Fibroblast of villous mesenchyme (primary cell): Measurements from ENCODE around the gene SLF2. TPM values are rescaled to one million over a fixed set of nuclear protein-coding genes. Genes with fewer than 3 reads are reported as not detected.
"Not testable (repeated sequence)": the region's sequence is repeated elsewhere in the genome, so short reads cannot be mapped to it uniquely, and the experiment has no call there.

Experiments used
- DNase-seq: peaks from one replicate; pipeline ENCODE4 v3.0.0-alpha.2; 2010; ENCODE audit warnings: low read depth
- H3K4me3 ChIP-seq: 2 replicates; pipeline ENCODE4 v1.5.1; 2011; ENCODE audit warnings: low read depth, mild to moderate bottlenecking, low read length
- total RNA-seq: library from RNA; depleted of rRNA; stranded (reverse); fragments of >200 nt; gene quantifications from 2 replicates; pipeline ENCODE4 v1.2.3, GENCODE V29; 2012
- TF ChIP-seq, protein P1 (sequence below): IDR thresholded peaks from 2 replicates; pipeline ENCODE4 v1.5.1; 2012; ENCODE audit warnings: low read depth, mild to moderate bottlenecking, low read length; ENCODE audit not compliant: insufficient read depth

SLF2 gene
- total RNA-seq, 1 donor: 55.7 TPM

DNA sequence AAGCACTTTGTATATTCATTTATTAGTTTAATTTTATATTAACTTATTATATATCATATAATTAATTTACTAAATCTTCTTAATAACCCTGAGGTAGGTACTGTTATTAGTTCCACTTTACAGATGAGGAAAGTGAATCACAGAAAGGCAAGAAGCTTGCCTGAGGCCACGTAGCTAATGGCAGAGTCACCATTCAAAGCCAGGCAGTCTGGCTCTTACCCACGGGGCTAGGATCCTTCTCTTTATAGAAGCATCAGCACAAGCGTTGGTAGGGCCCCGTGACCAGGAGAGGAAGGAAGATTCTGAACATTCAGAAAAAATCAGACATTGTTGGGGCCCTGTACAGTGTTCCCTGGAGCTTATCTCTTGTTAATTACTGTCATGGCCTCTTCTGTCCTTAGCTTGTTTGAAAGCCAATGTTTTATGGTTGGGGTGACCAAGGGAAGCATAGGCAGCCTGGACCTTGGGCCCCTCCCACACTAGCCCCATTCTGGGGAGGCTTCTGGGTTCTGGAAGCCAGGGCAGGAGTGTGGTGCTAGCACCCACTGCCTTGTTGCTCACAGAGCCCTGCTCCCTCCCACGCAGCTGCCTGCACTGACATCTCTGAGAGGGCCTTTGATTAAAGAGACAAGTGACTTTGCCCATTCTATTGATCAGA, 31.1 kb upstream of the SLF2 start:
- TF ChIP-seq, protein P1, sequence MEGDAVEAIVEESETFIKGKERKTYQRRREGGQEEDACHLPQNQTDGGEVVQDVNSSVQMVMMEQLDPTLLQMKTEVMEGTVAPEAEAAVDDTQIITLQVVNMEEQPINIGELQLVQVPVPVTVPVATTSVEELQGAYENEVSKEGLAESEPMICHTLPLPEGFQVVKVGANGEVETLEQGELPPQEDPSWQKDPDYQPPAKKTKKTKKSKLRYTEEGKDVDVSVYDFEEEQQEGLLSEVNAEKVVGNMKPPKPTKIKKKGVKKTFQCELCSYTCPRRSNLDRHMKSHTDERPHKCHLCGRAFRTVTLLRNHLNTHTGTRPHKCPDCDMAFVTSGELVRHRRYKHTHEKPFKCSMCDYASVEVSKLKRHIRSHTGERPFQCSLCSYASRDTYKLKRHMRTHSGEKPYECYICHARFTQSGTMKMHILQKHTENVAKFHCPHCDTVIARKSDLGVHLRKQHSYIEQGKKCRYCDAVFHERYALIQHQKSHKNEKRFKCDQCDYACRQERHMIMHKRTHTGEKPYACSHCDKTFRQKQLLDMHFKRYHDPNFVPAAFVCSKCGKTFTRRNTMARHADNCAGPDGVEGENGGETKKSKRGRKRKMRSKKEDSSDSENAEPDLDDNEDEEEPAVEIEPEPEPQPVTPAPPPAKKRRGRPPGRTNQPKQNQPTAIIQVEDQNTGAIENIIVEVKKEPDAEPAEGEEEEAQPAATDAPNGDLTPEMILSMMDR: no peak
- no peak for DNase-seq
- H3K4me3 ChIP-seq: no peak overlapping the region

DNA sequence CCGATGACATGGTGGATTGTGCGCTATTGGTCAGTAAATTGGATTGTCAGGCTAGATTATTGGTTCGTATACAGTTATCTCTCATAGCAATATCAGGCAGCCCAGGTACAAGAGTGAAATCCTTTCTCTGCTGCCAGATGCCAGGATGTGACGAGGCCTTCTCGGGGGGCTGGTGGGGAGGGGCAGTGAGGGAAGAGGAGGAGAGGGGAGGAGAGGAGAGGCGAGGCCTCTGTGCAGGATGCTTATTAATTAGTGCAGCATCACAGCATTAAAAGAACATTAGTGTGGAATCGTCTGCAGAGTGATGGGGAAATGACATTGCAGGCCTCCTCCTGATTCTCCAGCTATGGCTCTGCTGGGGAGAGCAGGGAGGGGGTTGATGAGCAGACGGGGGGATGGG, 30.5 kb upstream of the SLF2 start:
- no peak overlapping the region for H3K4me3 ChIP-seq
- TF ChIP-seq, protein P1: no peak
- DNase-seq: no peak

DNA sequence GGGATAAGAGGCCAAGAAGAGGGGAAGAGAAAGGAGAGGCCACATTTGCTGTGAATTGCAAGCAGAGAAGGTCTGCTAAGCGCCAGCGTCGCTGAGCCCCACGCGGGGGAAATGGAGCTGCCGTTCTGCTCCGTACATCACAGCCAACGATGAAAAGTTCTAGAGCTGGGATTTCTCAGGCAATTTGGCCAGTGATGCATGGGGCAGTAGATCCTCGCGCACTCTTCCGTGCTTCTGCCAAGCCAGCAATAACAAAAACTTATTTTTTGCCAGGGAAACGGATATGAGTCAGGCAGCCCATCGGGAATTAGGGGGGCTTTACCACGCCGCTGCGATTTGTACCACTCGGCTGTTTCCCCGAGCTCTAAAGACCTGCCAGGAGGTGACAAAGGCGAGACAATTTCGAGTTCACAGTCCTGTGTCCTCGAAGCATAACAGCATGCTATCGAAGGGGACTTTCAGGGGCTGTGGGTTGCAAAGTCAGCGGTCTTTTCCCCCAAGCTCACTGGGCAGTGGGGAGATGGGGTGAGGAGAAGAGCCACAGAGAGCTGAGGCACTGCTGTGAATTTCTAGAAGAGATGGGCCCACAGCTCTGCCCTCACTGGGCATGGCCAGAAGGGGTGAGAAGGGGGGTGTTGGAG, 30.0 kb upstream of the SLF2 start:
- TF ChIP-seq, protein P1: no peak
- no peak overlapping the region for H3K4me3 ChIP-seq
- DNase-seq: peak; percentile 40

DNA sequence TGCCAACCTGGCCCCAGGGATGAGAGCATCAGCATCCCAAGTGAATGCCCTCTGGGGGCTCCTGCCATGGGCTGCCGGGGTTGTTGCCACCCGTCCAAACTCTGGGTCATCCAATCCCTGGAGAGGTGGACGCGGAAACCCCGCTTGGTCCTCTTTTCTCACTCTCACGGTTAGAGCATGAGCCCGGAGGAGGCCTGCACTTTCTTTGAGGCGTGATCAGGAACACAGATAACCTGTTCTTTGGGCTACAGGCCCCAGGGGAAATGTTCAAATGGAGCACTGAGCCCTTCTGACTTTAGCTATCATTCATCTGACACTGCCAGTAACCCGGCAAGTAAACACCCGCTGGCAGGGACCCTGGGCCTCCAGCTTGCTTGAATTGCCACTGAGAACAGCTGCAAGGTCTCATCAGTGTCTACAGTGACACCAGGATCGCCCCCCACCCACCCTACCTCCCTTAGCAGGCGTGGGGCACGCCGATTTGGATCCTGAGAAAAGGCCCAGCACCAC, 29.4 kb upstream of the SLF2 start:
- TF ChIP-seq, protein P1: no peak
- no peak overlapping the region for H3K4me3 ChIP-seq
- no peak for DNase-seq

DNA sequence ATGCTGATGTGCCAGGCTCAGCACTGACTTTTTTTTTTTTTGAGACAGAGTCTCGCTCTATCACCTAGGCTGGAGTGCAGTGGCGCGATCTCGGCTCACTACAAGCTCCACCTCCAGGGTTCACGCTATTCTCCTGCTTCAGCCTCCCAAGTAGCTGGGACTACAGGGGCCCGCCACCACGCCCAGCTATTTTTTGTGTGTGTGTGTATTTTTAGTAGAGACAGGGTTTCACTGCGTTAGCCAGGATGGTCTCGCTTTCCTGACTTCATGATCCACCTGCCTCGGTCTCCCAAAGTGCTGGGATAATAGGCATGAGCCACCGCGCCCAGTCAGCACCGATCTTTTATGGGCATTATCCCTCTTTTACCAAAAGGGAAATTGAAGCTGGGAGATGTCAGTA, 27.2 kb upstream of the SLF2 start:
- DNase-seq, H3K4me3 ChIP-seq: not testable (repeated sequence)

DNA sequence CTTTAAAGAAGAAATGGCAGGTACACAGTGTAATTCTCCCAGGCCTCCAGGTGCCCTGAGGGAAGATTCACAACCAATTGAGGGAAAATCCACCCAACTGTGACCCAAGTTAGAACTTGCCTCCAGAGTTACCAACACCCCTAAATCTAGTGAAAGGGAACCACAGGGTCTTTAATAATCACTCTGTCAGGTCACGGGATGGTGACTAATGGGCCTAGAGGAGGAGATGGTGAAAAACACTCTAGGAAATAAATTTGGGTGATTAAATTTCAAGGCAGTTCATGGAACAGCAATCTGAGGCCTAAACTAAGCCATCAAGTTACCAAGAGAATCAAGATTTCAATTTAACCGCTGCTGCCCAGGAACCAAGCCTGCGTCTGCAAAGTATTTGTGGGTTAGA, 26.7 kb upstream of the SLF2 start:
- TF ChIP-seq, protein P1: no peak
- DNase-seq: no peak
- H3K4me3 ChIP-seq: no peak overlapping the region

DNA sequence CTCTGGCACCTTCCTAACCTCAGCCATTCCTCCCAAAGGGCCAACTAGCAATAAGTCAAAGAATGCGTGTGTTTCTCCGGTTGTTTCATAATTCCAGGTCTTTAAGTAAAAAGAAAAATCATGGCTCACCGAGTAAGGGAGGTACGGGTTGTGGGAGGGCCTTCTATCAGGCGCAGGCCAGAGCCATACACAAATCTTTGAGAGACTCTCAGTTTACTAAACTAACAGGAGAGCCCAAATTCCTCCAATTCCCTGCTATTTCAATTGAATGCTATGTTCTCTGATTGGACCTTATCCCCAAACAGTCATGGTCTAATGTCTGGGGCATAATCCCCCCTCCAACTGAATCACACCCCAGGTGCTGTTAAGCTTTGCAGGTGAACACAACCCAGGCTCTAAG, 26.2 kb upstream of the SLF2 start:
- TF ChIP-seq, protein P1: no peak
- no peak for DNase-seq
- no peak overlapping the region for H3K4me3 ChIP-seq
